ENCODE measurements around the gene DNAJC5. TPM values are rescaled to one million over a fixed set of nuclear protein-coding genes. Genes with fewer than 3 reads are reported as not detected.
"Not testable (repeated sequence)": the region's sequence is repeated elsewhere in the genome, so short reads cannot be mapped to it uniquely, and the experiment has no call there.

DNAJC5 gene
- total RNA-seq, 4 donors from 2014 or later = 29.9 to 56.3 (median 45.4) TPM

- DNase-seq (ENCODE audit: low spot score) (no peak), ATAC-seq (ENCODE audit: low FRiP score) (no peak)
- TF ChIP-seq, protein P1, sequence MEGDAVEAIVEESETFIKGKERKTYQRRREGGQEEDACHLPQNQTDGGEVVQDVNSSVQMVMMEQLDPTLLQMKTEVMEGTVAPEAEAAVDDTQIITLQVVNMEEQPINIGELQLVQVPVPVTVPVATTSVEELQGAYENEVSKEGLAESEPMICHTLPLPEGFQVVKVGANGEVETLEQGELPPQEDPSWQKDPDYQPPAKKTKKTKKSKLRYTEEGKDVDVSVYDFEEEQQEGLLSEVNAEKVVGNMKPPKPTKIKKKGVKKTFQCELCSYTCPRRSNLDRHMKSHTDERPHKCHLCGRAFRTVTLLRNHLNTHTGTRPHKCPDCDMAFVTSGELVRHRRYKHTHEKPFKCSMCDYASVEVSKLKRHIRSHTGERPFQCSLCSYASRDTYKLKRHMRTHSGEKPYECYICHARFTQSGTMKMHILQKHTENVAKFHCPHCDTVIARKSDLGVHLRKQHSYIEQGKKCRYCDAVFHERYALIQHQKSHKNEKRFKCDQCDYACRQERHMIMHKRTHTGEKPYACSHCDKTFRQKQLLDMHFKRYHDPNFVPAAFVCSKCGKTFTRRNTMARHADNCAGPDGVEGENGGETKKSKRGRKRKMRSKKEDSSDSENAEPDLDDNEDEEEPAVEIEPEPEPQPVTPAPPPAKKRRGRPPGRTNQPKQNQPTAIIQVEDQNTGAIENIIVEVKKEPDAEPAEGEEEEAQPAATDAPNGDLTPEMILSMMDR (IDR thresholded peaks at IDR 0.05) = no peak
Measured at GRCh38 chr20:63973160-63973479, 78.2 kb downstream of the DNAJC5 start.

DNA sequence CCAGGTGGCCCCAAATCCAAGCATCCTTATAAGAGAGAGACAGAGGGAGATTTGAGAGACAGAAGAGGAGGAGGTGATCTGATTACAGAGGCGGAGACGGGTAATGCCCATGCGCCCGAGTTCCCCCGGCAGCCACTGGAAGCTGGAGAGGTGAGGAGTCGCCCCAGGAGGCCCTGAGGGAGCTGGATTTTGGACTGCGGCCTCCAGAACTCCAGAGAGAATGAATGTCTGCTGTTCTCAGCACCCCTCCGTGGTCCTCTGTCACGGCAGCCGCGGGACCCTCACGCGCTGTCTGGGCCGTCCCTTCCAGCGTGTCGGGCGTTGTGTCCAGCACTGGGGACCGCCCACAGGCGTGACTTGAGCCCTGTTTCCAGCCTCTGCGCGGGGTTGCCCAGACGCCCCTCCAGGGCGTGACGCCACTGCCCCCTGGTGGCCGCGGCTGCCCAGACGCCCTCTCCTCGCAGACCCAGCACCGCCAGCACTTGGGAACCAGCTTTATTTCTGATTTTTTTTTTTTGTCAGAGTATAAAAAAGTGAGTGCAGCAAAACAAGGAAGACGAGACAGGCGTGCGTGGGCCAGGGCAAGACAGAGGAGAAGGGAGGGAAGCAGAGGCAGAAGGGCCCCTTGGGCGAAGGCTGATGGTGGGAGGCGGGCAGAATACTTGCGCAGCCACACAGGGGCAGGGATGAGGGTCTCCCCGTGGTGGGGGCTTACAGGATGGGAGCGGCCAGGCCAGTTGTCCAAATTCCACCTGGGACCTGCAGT is 78.9 kb downstream of the DNAJC5 start:
- peak; percentile 72 for ATAC-seq (ENCODE audit: low FRiP score)
- TF ChIP-seq, protein P1 (IDR thresholded peaks at IDR 0.05) = peak in 2 of 3 donors; percentile 53 to 94

DNA sequence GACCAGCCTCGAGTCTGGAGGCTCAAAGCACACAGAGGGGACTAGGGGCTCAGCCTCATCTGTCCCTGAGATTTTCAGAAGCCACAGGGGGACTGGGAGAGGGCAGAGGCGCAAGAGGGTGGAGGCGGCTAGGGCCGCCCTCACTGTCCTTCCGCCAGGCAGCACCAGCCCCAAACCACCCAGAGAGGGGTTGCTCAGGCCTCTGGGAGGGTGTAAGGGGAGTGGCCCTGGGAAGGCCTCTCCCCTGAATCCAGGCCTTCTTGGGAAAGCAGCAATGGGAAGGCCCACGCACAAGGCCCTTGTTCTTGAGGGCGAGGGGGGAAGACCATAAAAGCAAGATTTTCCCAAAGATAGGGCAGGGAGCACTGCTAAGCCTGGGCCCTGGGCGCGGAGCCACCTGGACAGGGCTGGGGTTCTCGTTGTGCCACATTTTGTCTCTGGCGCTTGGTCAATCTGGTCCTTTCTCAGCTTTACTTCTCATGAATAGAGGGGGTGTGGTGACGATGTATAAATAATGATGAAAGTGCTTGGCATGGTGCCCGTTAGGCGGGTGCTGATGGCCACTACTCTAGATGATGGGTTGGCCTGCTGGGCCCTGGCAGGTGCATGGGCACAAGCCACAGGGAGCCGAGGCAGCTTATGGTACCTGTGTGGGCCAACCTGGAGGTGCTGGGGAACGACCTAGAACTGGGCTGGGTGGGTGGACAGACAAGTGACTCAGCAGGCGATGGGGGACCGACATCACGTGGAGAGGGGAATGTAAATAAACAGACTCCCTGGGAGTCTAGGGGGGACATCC is 79.7 kb downstream of the DNAJC5 start:
- ATAC-seq (ENCODE audit: low FRiP score) = no peak
- TF ChIP-seq, protein P1 (IDR thresholded peaks at IDR 0.05) = no peak
- DNase-seq (ENCODE audit: low spot score) = no peak

More for the DNA sequence above, 78.9 kb downstream of the DNAJC5 start:
- peak; percentile 75 for DNase-seq (ENCODE audit: low spot score)

- not testable (repeated sequence) for DNase-seq (ENCODE audit: low spot score); ATAC-seq (ENCODE audit: low FRiP score)
Measured at GRCh38 chr20:63976511-63976910, 81.6 kb downstream of the DNAJC5 start.

GRCh38 chr20:63976980-63977738 is 82.2 kb downstream of the DNAJC5 start:
- DNase-seq (ENCODE audit: low spot score) (no peak), ATAC-seq (ENCODE audit: low FRiP score) (no peak)
- TF ChIP-seq, protein P1 (IDR thresholded peaks at IDR 0.05) = no peak

- no peak for DNase-seq (ENCODE audit: low spot score)
- ATAC-seq (ENCODE audit: low FRiP score) = no peak
- TF ChIP-seq, protein P1 (IDR thresholded peaks at IDR 0.05) = no peak
Measured at GRCh38 chr20:63977739-63978276, 82.9 kb downstream of the DNAJC5 start.
